Measurements from ENCODE around the gene CCNI2.

DNA sequence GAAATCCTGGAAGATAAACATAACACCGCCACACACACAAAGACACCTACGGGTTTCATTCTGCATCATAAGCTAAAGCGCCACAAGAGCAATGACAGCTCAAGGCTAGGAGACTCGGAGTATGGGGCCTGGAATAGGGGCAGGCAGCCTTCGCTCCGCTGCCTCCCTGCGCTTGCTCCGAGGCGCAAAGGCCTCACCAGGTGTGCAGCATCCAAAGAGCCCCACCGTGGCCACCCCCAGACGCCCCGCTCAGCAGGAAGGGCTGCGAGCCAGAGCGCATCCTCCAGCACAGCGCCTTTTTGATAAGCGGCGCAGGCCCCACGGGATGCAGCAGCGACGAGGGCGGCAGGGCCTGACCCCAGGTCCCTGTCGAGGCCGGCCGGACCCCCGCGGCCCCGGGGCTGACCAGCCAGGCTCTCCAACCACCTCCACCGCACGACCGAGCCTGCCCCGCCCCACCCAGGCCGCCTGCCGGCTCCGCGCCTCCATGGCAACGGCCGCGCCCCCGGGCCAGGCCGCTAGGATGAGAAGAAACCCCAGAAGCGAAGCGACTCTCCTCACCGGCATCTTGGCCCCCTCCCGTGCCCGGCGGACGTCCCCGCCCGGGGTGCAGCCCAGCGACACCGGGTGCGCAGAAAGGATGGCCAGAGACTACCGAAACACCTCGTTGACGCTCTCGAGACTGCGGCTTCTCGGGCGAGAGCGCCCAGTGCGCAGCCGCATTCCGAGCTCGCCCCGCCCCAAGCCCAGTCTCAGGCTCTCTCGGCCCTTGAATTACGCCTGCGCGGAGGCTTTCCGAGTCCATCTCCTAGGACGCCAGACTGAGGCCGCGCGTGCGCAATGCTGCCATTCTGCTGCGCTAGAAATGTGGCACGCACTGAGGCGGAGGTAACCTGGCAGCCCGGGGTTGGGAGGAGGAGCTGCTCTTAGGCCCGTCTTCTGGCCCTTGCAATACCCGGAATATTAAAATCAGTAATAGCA is 10.1 kb upstream of the CCNI2 start, which contains the start of gene KIF3A:
- TF ChIP-seq SIN3A (IDR thresholded peaks at IDR 0.05; ENCODE audit: borderline replicate concordance, insufficient read depth, low read length) (peak; percentile 87; the same call in 1 of the 2 replicates), POLR2AphosphoS5 (IDR thresholded peaks at IDR 0.05; ENCODE audit: low read depth, low read length) (peak; percentile 43; the same call in 1 of the 2 replicates), TAF1 (IDR thresholded peaks at IDR 0.05; ENCODE audit: borderline replicate concordance, insufficient read depth, low read length) (no peak)
- TF ChIP-seq, protein P1, sequence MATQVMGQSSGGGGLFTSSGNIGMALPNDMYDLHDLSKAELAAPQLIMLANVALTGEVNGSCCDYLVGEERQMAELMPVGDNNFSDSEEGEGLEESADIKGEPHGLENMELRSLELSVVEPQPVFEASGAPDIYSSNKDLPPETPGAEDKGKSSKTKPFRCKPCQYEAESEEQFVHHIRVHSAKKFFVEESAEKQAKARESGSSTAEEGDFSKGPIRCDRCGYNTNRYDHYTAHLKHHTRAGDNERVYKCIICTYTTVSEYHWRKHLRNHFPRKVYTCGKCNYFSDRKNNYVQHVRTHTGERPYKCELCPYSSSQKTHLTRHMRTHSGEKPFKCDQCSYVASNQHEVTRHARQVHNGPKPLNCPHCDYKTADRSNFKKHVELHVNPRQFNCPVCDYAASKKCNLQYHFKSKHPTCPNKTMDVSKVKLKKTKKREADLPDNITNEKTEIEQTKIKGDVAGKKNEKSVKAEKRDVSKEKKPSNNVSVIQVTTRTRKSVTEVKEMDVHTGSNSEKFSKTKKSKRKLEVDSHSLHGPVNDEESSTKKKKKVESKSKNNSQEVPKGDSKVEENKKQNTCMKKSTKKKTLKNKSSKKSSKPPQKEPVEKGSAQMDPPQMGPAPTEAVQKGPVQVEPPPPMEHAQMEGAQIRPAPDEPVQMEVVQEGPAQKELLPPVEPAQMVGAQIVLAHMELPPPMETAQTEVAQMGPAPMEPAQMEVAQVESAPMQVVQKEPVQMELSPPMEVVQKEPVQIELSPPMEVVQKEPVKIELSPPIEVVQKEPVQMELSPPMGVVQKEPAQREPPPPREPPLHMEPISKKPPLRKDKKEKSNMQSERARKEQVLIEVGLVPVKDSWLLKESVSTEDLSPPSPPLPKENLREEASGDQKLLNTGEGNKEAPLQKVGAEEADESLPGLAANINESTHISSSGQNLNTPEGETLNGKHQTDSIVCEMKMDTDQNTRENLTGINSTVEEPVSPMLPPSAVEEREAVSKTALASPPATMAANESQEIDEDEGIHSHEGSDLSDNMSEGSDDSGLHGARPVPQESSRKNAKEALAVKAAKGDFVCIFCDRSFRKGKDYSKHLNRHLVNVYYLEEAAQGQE (IDR thresholded peaks at IDR 0.05; ENCODE audit: insufficient read depth in 1 of 2, low read depth in 2 of 2, low read length in 2 of 2): no peak
